ENCODE measurements around the gene EFCAB5. TPM values are rescaled to one million over a fixed set of nuclear protein-coding genes. Genes with fewer than 3 reads are reported as not detected.
"Not testable (repeated sequence)": the region's sequence is repeated elsewhere in the genome, so short reads cannot be mapped to it uniquely, and the experiment has no call there.

The EFCAB5 gene
- total RNA-seq, 1 donor from 2014 or later, result not detected

- intact Hi-C loops (cut with micrococcal nuclease), result no loop called here
- Histone ChIP-seq H3K36me3 (no peaks in the 10 kb centered on the region), H3K4me3 (no peak overlapping the region), H3K9me3 (replicated peaks) (no peaks in the 10 kb centered on the region), H3K4me1 (no peaks in the 10 kb centered on the region), H3K27me3 (ENCODE audit: low read depth) (peaks cover 45% of the 10 kb centered on the region), H3K27ac (replicated peaks) (no peak overlapping the region)
- DNase-seq, result no peak
- no peak for TF ChIP-seq CTCF (IDR thresholded peaks at IDR 0.05; ENCODE audit: borderline replicate concordance)
Observed at GRCh38 chr17:30086896-30087295, 145.5 kb downstream of the EFCAB5 start.

GRCh38 chr17:30087431-30087830 is 146.0 kb downstream of the EFCAB5 start:
- H3K36me3 ChIP-seq; H3K27ac ChIP-seq (replicated peaks); H3K4me1 ChIP-seq; intact Hi-C loops (cut with micrococcal nuclease); DNase-seq; H3K9me3 ChIP-seq (replicated peaks); H3K4me3 ChIP-seq: not testable (repeated sequence)
- peaks cover 45% of the 10 kb centered on the region for H3K27me3 ChIP-seq (ENCODE audit: low read depth)

GRCh38 chr17:30091121-30091670 is 149.8 kb downstream of the EFCAB5 start:
- peaks cover 30% of the 10 kb centered on the region for H3K27me3 ChIP-seq (ENCODE audit: low read depth)
- DNase-seq, result no peak
- no peak for TF ChIP-seq CTCF (IDR thresholded peaks at IDR 0.05; ENCODE audit: borderline replicate concordance)
- H3K27ac ChIP-seq (replicated peaks), result no peak overlapping the region
- no peaks in the 10 kb centered on the region for H3K9me3 ChIP-seq (replicated peaks)
- H3K36me3 ChIP-seq, result no peaks in the 10 kb centered on the region
- H3K4me1 ChIP-seq, result peaks cover 8% of the 10 kb centered on the region
- H3K4me3 ChIP-seq, result no peak overlapping the region
- intact Hi-C loops (cut with micrococcal nuclease), result no loop called here

GRCh38 chr17:30091771-30092170 is 150.3 kb downstream of the EFCAB5 start:
- peaks cover 8% of the 10 kb centered on the region for H3K4me1 ChIP-seq
- no peaks in the 10 kb centered on the region for H3K9me3 ChIP-seq (replicated peaks)
- H3K4me3 ChIP-seq, result no peak overlapping the region
- intact Hi-C loops (cut with micrococcal nuclease), result no loop called here
- TF ChIP-seq CTCF (IDR thresholded peaks at IDR 0.05; ENCODE audit: borderline replicate concordance), result no peak
- H3K27ac ChIP-seq (replicated peaks), result no peak overlapping the region
- DNase-seq, result no peak
- H3K36me3 ChIP-seq, result no peaks in the 10 kb centered on the region
- H3K27me3 ChIP-seq (ENCODE audit: low read depth), result peaks cover 25% of the 10 kb centered on the region

GRCh38 chr17:30092886-30093285 is 151.5 kb downstream of the EFCAB5 start:
- Histone ChIP-seq H3K9me3 (replicated peaks) (no peaks in the 10 kb centered on the region), H3K4me3 (no peak overlapping the region), H3K27me3 (ENCODE audit: low read depth) (peaks cover 14% of the 10 kb centered on the region), H3K4me1 (peaks cover 8% of the 10 kb centered on the region), H3K36me3 (no peaks in the 10 kb centered on the region), H3K27ac (replicated peaks) (no peak overlapping the region)
- no peak for TF ChIP-seq CTCF (IDR thresholded peaks at IDR 0.05; ENCODE audit: borderline replicate concordance)
- no peak for DNase-seq
- intact Hi-C loops (cut with micrococcal nuclease), result no loop called here

GRCh38 chr17:30093463-30094147 is 152.2 kb downstream of the EFCAB5 start:
- Histone ChIP-seq H3K9me3 (replicated peaks) (no peaks in the 10 kb centered on the region), H3K27me3 (ENCODE audit: low read depth) (peaks cover 11% of the 10 kb centered on the region), H3K36me3 (no peaks in the 10 kb centered on the region), H3K4me3 (no peak overlapping the region), H3K4me1 (peaks cover 8% of the 10 kb centered on the region), H3K27ac (replicated peaks) (no peak overlapping the region)
- intact Hi-C loops (cut with micrococcal nuclease), result no loop called here
- TF ChIP-seq CTCF (IDR thresholded peaks at IDR 0.05; ENCODE audit: borderline replicate concordance), result peak; percentile 88
- DNase-seq, result no peak

Data from left ventricle myocardium inferior (tissue), 1 donor.